ENCODE results near the gene DYNC1H1. TPM values are rescaled to one million over a fixed set of nuclear protein-coding genes. Genes with fewer than 3 reads are reported as not detected.

Gene DYNC1H1
- total and polyA plus RNA-seq, 2 of the 13 experiments (the other 11 are each of a cell fraction or from before 2014, with no cell fraction given) = 74.4 to 239 TPM

DNA sequence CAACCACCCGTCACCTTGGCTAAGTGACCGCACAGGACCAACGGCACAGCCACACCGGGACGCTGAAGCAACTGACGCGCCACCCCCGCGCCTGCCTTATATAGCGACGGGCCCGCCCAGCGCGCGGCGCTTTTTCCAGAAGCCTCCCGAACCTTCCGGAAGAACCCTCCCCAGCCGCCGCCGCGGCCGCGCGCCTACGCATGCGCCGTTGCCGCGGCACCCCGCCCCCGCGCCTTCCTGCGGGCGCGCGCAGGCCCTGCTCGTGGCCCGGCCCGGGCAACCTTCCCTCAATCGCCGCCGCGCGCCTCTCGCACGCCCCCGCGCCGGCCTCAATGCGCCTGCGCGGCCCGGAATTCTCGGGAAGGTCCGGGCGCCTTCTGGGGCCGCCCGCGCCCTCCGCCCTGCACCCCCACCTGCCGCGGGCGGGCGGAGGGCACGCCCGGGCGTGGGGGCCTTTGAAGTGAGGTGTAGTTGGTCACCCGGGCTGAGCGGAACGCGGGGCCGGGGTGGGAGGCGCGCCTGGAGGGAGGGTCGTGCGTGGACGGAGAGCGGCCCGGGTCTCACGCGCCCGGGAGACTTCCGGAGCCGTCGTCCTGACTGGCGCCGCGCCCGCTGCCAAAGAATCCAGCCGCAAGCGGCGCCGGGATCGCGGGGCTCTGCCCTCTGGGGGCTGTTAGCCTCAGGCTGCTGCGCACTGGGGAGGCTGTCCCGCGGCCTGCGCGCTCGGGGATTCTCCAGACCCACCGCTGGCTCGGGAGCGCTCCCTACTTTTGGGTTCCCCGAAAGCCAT lies 122.8 kb downstream of the DYNC1H1 start, which contains the start of gene HSP90AA1 (continued):
- TF ChIP-seq, protein P1, sequence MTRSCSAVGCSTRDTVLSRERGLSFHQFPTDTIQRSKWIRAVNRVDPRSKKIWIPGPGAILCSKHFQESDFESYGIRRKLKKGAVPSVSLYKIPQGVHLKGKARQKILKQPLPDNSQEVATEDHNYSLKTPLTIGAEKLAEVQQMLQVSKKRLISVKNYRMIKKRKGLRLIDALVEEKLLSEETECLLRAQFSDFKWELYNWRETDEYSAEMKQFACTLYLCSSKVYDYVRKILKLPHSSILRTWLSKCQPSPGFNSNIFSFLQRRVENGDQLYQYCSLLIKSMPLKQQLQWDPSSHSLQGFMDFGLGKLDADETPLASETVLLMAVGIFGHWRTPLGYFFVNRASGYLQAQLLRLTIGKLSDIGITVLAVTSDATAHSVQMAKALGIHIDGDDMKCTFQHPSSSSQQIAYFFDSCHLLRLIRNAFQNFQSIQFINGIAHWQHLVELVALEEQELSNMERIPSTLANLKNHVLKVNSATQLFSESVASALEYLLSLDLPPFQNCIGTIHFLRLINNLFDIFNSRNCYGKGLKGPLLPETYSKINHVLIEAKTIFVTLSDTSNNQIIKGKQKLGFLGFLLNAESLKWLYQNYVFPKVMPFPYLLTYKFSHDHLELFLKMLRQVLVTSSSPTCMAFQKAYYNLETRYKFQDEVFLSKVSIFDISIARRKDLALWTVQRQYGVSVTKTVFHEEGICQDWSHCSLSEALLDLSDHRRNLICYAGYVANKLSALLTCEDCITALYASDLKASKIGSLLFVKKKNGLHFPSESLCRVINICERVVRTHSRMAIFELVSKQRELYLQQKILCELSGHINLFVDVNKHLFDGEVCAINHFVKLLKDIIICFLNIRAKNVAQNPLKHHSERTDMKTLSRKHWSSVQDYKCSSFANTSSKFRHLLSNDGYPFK (CRISPR knock-in tag; IDR thresholded peaks at IDR 0.05; ENCODE audit: borderline replicate concordance) = 0 out of 2 replicates have a peak, but pooled peaks have one; percentile 23
- no peak for TF ChIP-seq NFIB (CRISPR knock-in tag; IDR thresholded peaks at IDR 0.05; ENCODE audit: borderline replicate concordance)

- no peaks in the 10 kb centered on the region for H3K9me3 ChIP-seq (ENCODE audit: low read length)
- CTCF ChIA-PET (ENCODE audit: low intra/inter-chr PET ratio, low total read pairs) = no interaction called here
- peak overlapping the region; percentile 94 for H3K27ac ChIP-seq (ENCODE audit: extremely low read length, insufficient read depth, low read length)
- H3K79me2 ChIP-seq (ENCODE audit: insufficient read depth, low read length) = peaks cover 40% of the 10 kb centered on the region
- WGBS (ENCODE audit: low lambda C conversion rate) = 54% methylated on average over 11 of the region's 11 CpGs
- peak overlapping the region; percentile 89 for H3K9ac ChIP-seq (ENCODE audit: insufficient read depth, low read depth, low read length)
- no peak overlapping the region for H2AFZ ChIP-seq (ENCODE audit: low read length)
- POLR2A ChIA-PET = interaction anchor here (0.7 to 1.6 kb wide), 2 partner anchors 10 to 230 kb away, joined by 4 read pairs; no protein-coding TSS in a partner anchor
- H3K4me1 ChIP-seq (ENCODE audit: insufficient read depth, low read length) = peaks cover 42% of the 10 kb centered on the region
- peak overlapping the region; percentile 94 for H3K4me2 ChIP-seq (ENCODE audit: low read depth, low read length)
- no peak for DNase-seq (ENCODE audit: low spot score)
- BruUV-seq (replicated peaks) = TSS peak; percentile 83
- peaks cover 27% of the 10 kb centered on the region for H4K20me1 ChIP-seq (ENCODE audit: insufficient read depth, low read length)
- H3K4me3 ChIP-seq (replicated peaks in 1 of 3; ENCODE audit: insufficient read depth in 1 of 3, low read depth in 2 of 3, low read length in 3 of 3) = peak overlapping the region; percentile 74 to 75 (median 75)
- no peak for FAIRE-seq
- intact Hi-C loops (cut with micrococcal nuclease; ENCODE audit: unreplicated experiment) = loop anchor here (2.0 kb wide), 1 partner anchor 125 kb away; no protein-coding TSS in a partner anchor
- H3K36me3 ChIP-seq (replicated peaks in 1 of 2; ENCODE audit: control insufficient read depth in 1 of 2, insufficient read depth in 2 of 2, low read length in 2 of 2) = peaks cover 16 to 23% of the 10 kb centered on the region in 2 experiments
- in situ Hi-C loops (cut with HindIII; ENCODE audit: extremely low pct_ligation_motif_present, low pct_unique_long_range_greater_than_20kb) = loop anchor here (25.0 kb wide), 1 partner anchor 375 kb away; no protein-coding TSS in a partner anchor
- H3K27me3 ChIP-seq (ENCODE audit: control insufficient read depth in 1 of 2, insufficient read depth in 2 of 2, low read length in 2 of 2) = no peaks in the 10 kb centered on the region; a peak in 1 of 5 replicates
- ATAC-seq = no peak
- peak; percentile 17 for TF ChIP-seq RBM39 (IDR thresholded peaks at IDR 0.05; ENCODE audit: low read depth, low read length, poor library complexity, severe bottlenecking)
- TF ChIP-seq ZNF552 (CRISPR knock-in tag; IDR thresholded peaks at IDR 0.05; ENCODE audit: borderline replicate concordance) = no peak
- 0 out of 2 replicates have a peak, but pooled peaks have one; percentile 1 for TF ChIP-seq UBTF (CRISPR knock-in tag; IDR thresholded peaks at IDR 0.05)
- 0 out of 2 replicates have a peak, but pooled peaks have one; percentile 7 for TF ChIP-seq ZNF770 (CRISPR knock-in tag; IDR thresholded peaks at IDR 0.05)
- peak; percentile 70; the same call in 1 of the 2 replicates for TF ChIP-seq PHF21A (CRISPR knock-in tag; IDR thresholded peaks at IDR 0.05)
- no peak for TF ChIP-seq YY1 (IDR thresholded peaks at IDR 0.05; ENCODE audit: insufficient read depth, insufficient replicate concordance, low read depth, low read length)
- TF ChIP-seq CENPX (CRISPR knock-in tag; IDR thresholded peaks at IDR 0.05) = 0 out of 2 replicates have a peak, but pooled peaks have one; percentile 67
These were observed 123.3 kb downstream of the DYNC1H1 start for GRCh38 chr14:102087762-102088011.
